IPS-15b (cell line): ENCODE data around the gene MTMR6.

Experiments
- H3K27me3 ChIP-seq: one replicate; pipeline ENCODE4 v1.6.1; 2013; ENCODE audit warnings: low read length; ENCODE audit not compliant: control insufficient read depth, insufficient read depth
- H3K36me3 ChIP-seq: one replicate; pipeline ENCODE4 v1.6.1; 2013; ENCODE audit warnings: low read length; ENCODE audit not compliant: control insufficient read depth, insufficient read depth
- H3K4me1 ChIP-seq: one replicate; pipeline ENCODE4 v1.6.1; 2013; ENCODE audit warnings: mild to moderate bottlenecking, low read length; ENCODE audit not compliant: control insufficient read depth, insufficient read depth
- H3K4me3 ChIP-seq: one replicate; pipeline ENCODE4 v1.5.1; 2013; ENCODE audit warnings: low read depth, low read length
- H3K9ac ChIP-seq: one replicate; pipeline ENCODE4 v1.6.1; 2013; ENCODE audit warnings: low read depth, mild to moderate bottlenecking, low read length
- H3K9me3 ChIP-seq: one replicate; pipeline ENCODE4 v1.6.1; 2013; ENCODE audit warnings: mild to moderate bottlenecking, low read length; ENCODE audit not compliant: control insufficient read depth, insufficient read depth

The MTMR6 gene

DNA sequence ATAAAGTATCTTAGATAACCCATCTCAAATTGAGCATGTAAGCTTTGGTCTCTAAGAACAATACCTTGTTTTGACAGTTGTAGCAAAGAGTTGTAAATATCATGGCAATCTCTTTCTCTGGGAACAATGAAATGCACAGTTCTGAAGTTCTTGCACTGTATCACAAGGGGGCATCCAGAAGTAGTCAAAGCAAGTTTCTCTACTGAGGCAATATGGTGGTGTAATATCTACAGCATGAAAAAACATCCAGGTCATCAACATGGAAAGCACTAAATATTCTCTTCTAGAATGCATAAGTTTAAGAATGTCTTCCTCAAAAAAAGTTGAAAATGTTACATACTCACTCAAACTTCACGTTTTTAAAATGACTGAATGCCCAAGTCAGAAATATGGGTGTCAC lies 19.6 kb downstream of the MTMR6 start:
- H3K4me3 ChIP-seq = no peak overlapping the region
- no peaks in the 10 kb centered on the region for H3K4me1 ChIP-seq
- no peaks in the 10 kb centered on the region for H3K27me3 ChIP-seq
- no peaks in the 10 kb centered on the region for H3K36me3 ChIP-seq
- H3K9ac ChIP-seq = no peak overlapping the region
- no peaks in the 10 kb centered on the region for H3K9me3 ChIP-seq

DNA sequence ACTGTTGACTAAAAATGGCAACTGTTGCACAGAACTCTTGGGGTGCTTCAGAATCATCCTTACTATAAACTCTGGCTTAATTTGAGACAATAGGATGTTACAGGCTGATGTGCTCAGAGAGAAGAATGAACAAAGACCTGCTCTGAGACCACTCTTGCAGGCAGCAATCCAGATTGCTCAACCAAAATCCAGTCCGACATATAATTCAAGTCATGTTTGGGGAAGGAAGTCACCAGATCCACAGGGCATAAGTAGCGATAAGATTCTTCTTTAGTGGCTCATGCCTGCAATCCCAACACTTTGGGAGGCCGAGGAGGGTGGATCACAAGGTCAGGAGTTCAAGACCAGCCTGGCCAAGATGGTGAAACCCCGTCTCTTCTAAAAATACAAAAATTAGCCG lies 20.6 kb downstream of the MTMR6 start:
- no peak overlapping the region for H3K9ac ChIP-seq
- H3K36me3 ChIP-seq = no peaks in the 10 kb centered on the region
- no peaks in the 10 kb centered on the region for H3K27me3 ChIP-seq
- no peaks in the 10 kb centered on the region for H3K9me3 ChIP-seq
- no peaks in the 10 kb centered on the region for H3K4me1 ChIP-seq
- H3K4me3 ChIP-seq = no peak overlapping the region

DNA sequence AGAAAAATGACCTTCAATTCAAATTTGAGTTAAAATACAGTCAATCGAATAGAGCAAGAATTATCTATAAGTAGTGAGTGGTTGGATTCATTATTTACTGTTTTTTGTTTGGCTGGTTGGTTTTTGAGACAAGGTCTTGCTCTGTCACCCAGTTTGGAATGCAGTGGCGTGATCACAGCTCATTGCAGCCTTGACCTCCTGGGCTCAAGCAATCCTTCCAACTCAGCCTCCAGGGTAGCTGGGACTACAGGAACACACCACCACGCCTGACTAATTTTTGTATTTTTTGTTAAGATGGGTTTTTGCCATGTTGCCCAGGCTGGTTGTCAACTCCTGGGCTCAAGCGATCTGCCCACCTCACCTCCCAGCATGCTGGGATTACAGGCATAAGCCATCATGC lies 25.0 kb downstream of the MTMR6 start:
- no peaks in the 10 kb centered on the region for H3K9me3 ChIP-seq
- no peaks in the 10 kb centered on the region for H3K4me1 ChIP-seq
- no peaks in the 10 kb centered on the region for H3K36me3 ChIP-seq
- H3K4me3 ChIP-seq = no peak overlapping the region
- H3K9ac ChIP-seq = no peak overlapping the region
- no peaks in the 10 kb centered on the region for H3K27me3 ChIP-seq

DNA sequence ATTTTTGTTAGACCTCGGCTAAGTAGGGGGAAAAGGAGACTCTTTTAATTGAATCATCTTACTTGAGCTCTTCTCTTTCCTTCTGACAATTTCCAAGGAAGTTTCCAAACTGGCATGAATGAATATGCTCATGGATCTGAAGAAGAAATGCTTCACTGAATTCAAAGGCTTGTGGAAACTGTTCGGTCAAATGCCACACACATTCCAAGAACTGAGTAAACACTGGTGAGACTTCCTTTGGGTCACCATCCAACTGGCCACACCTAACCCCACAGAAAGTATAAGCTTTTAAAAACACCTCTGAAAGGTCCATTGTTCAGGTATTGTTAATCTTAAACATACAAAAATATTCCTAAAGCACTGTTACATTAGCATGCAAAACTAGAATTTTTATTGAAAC lies 33.6 kb downstream of the MTMR6 start:
- no peaks in the 10 kb centered on the region for H3K9me3 ChIP-seq
- H3K36me3 ChIP-seq = no peaks in the 10 kb centered on the region
- no peaks in the 10 kb centered on the region for H3K27me3 ChIP-seq
- no peak overlapping the region for H3K4me3 ChIP-seq
- no peak overlapping the region for H3K9ac ChIP-seq
- no peaks in the 10 kb centered on the region for H3K4me1 ChIP-seq

- no peak overlapping the region for H3K9ac ChIP-seq
- no peak overlapping the region for H3K4me3 ChIP-seq
- no peaks in the 10 kb centered on the region for H3K9me3 ChIP-seq
- no peaks in the 10 kb centered on the region for H3K4me1 ChIP-seq
- H3K27me3 ChIP-seq = no peaks in the 10 kb centered on the region
- no peaks in the 10 kb centered on the region for H3K36me3 ChIP-seq
These were observed 34.5 kb downstream of the MTMR6 start for GRCh38 chr13:25252752-25253151.

GRCh38 chr13:25252225-25252624 lies 35.1 kb downstream of the MTMR6 start:
- Histone ChIP-seq H3K9me3 (no peaks in the 10 kb centered on the region), H3K36me3 (no peaks in the 10 kb centered on the region), H3K4me3 (no peak overlapping the region), H3K9ac (no peak overlapping the region), H3K4me1 (no peaks in the 10 kb centered on the region), H3K27me3 (no peaks in the 10 kb centered on the region)

GRCh38 chr13:25249001-25249543 lies 38.2 kb downstream of the MTMR6 start:
- no peaks in the 10 kb centered on the region for H3K36me3 ChIP-seq
- H3K9ac ChIP-seq = no peak overlapping the region
- H3K9me3 ChIP-seq = no peaks in the 10 kb centered on the region
- H3K4me3 ChIP-seq = no peak overlapping the region
- no peaks in the 10 kb centered on the region for H3K27me3 ChIP-seq
- H3K4me1 ChIP-seq = peaks cover 2% of the 10 kb centered on the region

DNA sequence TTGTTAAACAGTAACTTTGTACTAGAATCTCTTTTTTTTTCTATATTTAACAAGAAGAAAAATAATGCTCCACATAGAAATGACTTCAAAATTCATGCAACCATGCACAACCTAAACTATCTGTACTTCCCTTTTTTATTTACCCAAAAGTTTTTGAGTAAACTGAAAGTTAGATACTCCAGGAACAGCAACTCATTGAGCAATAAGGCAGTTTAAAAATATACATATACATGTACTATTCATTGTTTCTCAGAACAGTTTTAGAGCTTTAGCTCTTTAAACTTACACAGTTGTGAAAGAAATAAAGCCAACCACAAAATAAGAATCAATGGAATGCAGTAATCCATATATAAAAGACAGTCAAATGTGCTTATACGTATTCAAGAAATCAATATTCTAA lies 39.2 kb downstream of the MTMR6 start:
- Histone ChIP-seq H3K36me3 (no peaks in the 10 kb centered on the region), H3K9ac (no peak overlapping the region), H3K4me1 (peaks cover 2% of the 10 kb centered on the region), H3K4me3 (no peak overlapping the region), H3K9me3 (no peaks in the 10 kb centered on the region), H3K27me3 (no peaks in the 10 kb centered on the region)

DNA sequence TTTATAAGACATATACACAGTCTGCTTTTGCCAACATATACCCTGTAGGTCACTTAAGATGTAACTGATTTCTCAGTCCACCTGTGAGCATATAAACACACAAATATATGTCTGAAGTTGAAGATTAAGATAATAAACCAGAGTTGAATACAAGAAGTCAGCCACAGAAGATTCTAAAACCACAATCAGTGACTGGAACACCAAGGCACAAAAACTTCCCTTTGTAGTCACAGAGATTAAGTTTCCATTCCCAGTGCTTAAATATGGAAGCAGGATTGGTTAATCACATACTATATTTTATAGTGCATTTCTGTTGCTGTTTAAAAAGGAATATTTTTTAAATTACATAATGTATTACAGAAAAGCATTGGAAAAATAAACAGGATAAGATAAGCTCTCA lies 39.9 kb downstream of the MTMR6 start:
- no peaks in the 10 kb centered on the region for H3K9me3 ChIP-seq
- H3K9ac ChIP-seq = no peak overlapping the region
- peaks cover 2% of the 10 kb centered on the region for H3K4me1 ChIP-seq
- H3K27me3 ChIP-seq = no peaks in the 10 kb centered on the region
- no peaks in the 10 kb centered on the region for H3K36me3 ChIP-seq
- no peak overlapping the region for H3K4me3 ChIP-seq

- peaks cover 2% of the 10 kb centered on the region for H3K4me1 ChIP-seq
- no peak overlapping the region for H3K9ac ChIP-seq
- no peaks in the 10 kb centered on the region for H3K27me3 ChIP-seq
- no peak overlapping the region for H3K4me3 ChIP-seq
- H3K9me3 ChIP-seq = no peaks in the 10 kb centered on the region
- H3K36me3 ChIP-seq = no peaks in the 10 kb centered on the region
These were observed 43.2 kb downstream of the MTMR6 start for GRCh38 chr13:25244123-25244522.

DNA sequence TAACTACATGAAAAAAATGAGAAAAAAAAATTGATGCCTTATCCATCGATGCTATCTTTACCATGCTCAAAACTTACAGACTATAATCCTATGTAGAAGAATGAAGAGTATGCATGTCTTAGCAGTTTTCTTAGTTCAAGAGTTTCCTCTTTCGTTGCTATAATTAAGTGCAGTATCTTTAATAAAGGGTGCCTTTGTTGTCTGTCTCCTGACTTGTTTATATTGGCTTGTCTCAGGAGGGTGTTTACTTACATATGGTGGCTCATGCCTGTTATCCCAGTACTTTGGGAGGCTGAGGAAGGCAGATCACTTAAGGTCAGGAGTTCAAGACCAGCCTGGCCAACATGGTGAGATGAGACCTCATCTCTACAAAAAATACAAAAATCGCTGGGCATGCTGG lies 44.3 kb downstream of the MTMR6 start:
- Histone ChIP-seq H3K27me3 (no peaks in the 10 kb centered on the region), H3K4me1 (peaks cover 2% of the 10 kb centered on the region), H3K36me3 (no peaks in the 10 kb centered on the region), H3K9ac (no peak overlapping the region), H3K4me3 (no peak overlapping the region), H3K9me3 (no peaks in the 10 kb centered on the region)

- Histone ChIP-seq H3K4me3 (no peak overlapping the region), H3K9ac (no peak overlapping the region), H3K4me1 (peaks cover 2% of the 10 kb centered on the region), H3K36me3 (no peaks in the 10 kb centered on the region), H3K27me3 (no peaks in the 10 kb centered on the region), H3K9me3 (no peaks in the 10 kb centered on the region)
These were observed 46.3 kb downstream of the MTMR6 start for GRCh38 chr13:25241007-25241406.

GRCh38 chr13:25237083-25237482 lies 50.2 kb downstream of the MTMR6 start:
- H3K36me3 ChIP-seq = no peaks in the 10 kb centered on the region
- H3K9me3 ChIP-seq = no peaks in the 10 kb centered on the region

More at GRCh38 chr13:25237083-25237482, 50.2 kb downstream of the MTMR6 start:
- Histone ChIP-seq H3K9ac (no peak overlapping the region), H3K4me3 (no peak overlapping the region), H3K4me1 (no peaks in the 10 kb centered on the region), H3K27me3 (no peaks in the 10 kb centered on the region)
